CD4-positive, CD25-positive, alpha-beta regulatory T cell (primary cell): ENCODE results near the gene EIF2B2. TPM values are rescaled to one million over a fixed set of nuclear protein-coding genes. Genes with fewer than 3 reads are reported as not detected.

Source experiments
- ATAC-seq, 2 donors: fragments of 150-1000 bp; cut with Tn5 transposase; one replicate each; pipeline ENCODE4 v1.10.0; 2021; ENCODE audit warnings: low read depth in 2 of 2, moderate number of reproducible peaks in 2 of 2, moderate library complexity in 1 of 2
- DNase-seq, 3 donors: peaks; one replicate each; pipeline versions ENCODE4 v3.0.0 to v3.0.0-alpha.2; 2012 to 2022; ENCODE audit warnings: mixed read lengths in 1 of 3
- H3K27ac ChIP-seq: one replicate; pipeline ENCODE4 v1.7.0; 2013; ENCODE audit warnings: mild to moderate bottlenecking, low read length; ENCODE audit not compliant: insufficient read depth, poor library complexity, severe bottlenecking
- H3K27me3 ChIP-seq: one replicate; pipeline ENCODE4 v1.7.0; 2013; ENCODE audit warnings: low read length; ENCODE audit not compliant: control insufficient read depth, insufficient read depth
- H3K36me3 ChIP-seq: one replicate; pipeline ENCODE4 v1.7.0; 2013; ENCODE audit warnings: mild to moderate bottlenecking, low read length, moderate library complexity; ENCODE audit not compliant: control insufficient read depth, insufficient read depth
- H3K4me1 ChIP-seq: 2 replicates; pipeline ENCODE4 v1.7.0; 2013; ENCODE audit warnings: mild to moderate bottlenecking, low read length; ENCODE audit not compliant: insufficient read depth, control insufficient read depth, poor library complexity, severe bottlenecking
- H3K4me3 ChIP-seq: one replicate; pipeline ENCODE4 v1.7.0; 2013; ENCODE audit warnings: low read depth, mild to moderate bottlenecking, low read length, moderate library complexity
- H3K9me3 ChIP-seq, 2 experiments: 1 replicate in 1 of 2; 2 replicates in 1 of 2; pipeline ENCODE4 v1.7.0; 2013; ENCODE audit warnings: low read length in 2 of 2, mild to moderate bottlenecking in 1 of 2, moderate library complexity in 1 of 2; ENCODE audit not compliant: control insufficient read depth in 2 of 2
- H3K27ac Mint-ChIP-seq, 3 donors: one replicate each; pipeline ENCODE4 v1.8.0; 2020 to 2022; ENCODE audit warnings: mild to moderate bottlenecking in 3 of 3, mixed read lengths in 3 of 3, moderate library complexity in 2 of 3
- H3K27me3 Mint-ChIP-seq: one replicate; pipeline ENCODE4 v1.8.0; 2022; ENCODE audit warnings: mild to moderate bottlenecking, mixed read lengths
- H3K36me3 Mint-ChIP-seq: one replicate; pipeline ENCODE4 v1.8.0; 2020; ENCODE audit warnings: mixed read lengths
- H3K4me1 Mint-ChIP-seq, 4 donors: one replicate each; pipeline ENCODE4 v1.8.0; 2020 to 2022; ENCODE audit warnings: mixed read lengths in 4 of 4, mild to moderate bottlenecking in 1 of 4
- H3K4me3 Mint-ChIP-seq, 4 donors: one replicate each; pipeline ENCODE4 v1.8.0; 2020 to 2022; ENCODE audit warnings: mild to moderate bottlenecking in 4 of 4, mixed read lengths in 4 of 4, moderate library complexity in 3 of 4
- H3K9me3 Mint-ChIP-seq, 7 donors: one replicate each; pipeline ENCODE4 v1.8.0; 2020 to 2022; ENCODE audit warnings: mixed read lengths in 7 of 7, mild to moderate bottlenecking in 3 of 7, moderate library complexity in 2 of 7
- polyA plus RNA-seq, 4 donors: library from polyadenylated mRNA; unstranded; fragments of 300-500 nt; fragmentation: Illumina TruSeq; gene quantifications; one replicate each; pipeline ENCODE4 v1.2.3, GENCODE V29; 2021
- total RNA-seq: library from RNA; stranded (reverse); gene quantifications from one replicate; pipeline ENCODE4 v1.2.3, GENCODE V29; 2022

Gene EIF2B2
- total and polyA plus RNA-seq, 5 donors from 2014 or later = 24.2 to 61.6 (median 45.6) TPM

DNA sequence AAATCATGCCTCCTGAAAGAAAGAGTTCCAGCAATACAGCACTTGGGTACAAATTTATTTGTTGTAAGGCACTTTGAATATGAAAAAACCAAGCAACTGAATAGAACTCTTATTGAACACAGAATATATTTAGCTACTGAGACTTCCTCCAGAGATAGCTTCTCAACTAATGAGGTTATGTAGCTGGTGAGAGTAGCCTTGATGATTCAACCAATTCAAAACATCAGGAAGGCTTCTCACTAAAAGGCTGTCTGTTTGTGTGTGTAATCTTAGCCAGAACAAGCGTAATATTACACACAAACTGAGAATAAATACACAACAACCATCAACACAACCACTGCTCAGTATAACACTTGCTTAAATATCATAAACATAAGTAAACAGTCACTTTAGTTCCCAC is 20.4 kb downstream of the EIF2B2 start:
- H3K4me3 Mint-ChIP-seq = no peak overlapping the region
- H3K27me3 Mint-ChIP-seq = no peaks in the 10 kb centered on the region

DNA sequence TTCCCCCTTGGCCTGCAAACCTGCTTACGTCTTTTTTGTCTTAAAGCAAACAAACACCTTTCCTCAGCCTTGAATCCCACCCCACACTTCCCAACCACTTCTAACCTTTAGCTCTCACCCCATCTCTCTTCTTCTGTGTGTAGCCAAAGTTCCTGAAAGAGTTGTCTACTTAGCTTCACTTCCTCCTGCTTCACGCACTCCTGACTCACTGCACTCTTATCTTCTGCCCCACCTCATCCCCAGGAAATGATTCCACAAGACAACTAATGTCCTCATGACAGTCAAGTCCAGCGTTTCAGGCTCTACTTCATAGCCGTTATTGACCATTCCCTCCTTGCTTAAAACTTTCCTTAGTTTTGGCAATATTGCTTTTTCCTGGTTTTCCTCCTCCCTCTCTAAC is 22.4 kb downstream of the EIF2B2 start:
- Histone ChIP-seq H3K27ac (no peak overlapping the region), H3K4me3 (no peak overlapping the region), H3K27me3 (no peaks in the 10 kb centered on the region), H3K36me3 (peaks cover 30% of the 10 kb centered on the region), H3K9me3 (no peaks in the 10 kb centered on the region), H3K4me1 (no peaks in the 10 kb centered on the region)
- peaks cover 0 to 4% (median 0%) of the 10 kb centered on the region in 4 donors for H3K4me1 Mint-ChIP-seq
- H3K27ac Mint-ChIP-seq = no peak overlapping the region
- no peak overlapping the region for H3K4me3 Mint-ChIP-seq
- H3K36me3 Mint-ChIP-seq = peaks cover 15% of the 10 kb centered on the region
- DNase-seq = no peak
- H3K9me3 Mint-ChIP-seq = no peaks in the 10 kb centered on the region
- H3K27me3 Mint-ChIP-seq = no peaks in the 10 kb centered on the region
- ATAC-seq = no peak

More for the DNA sequence above, 20.4 kb downstream of the EIF2B2 start:
- Histone ChIP-seq H3K27ac (no peak overlapping the region), H3K9me3 (no peaks in the 10 kb centered on the region), H3K4me3 (no peak overlapping the region), H3K36me3 (peaks cover 39% of the 10 kb centered on the region), H3K4me1 (no peaks in the 10 kb centered on the region), H3K27me3 (no peaks in the 10 kb centered on the region)
- DNase-seq (no peak), ATAC-seq (no peak)
- H3K4me1 Mint-ChIP-seq = peaks cover 0 to 8% (median 0%) of the 10 kb centered on the region in 4 donors
- H3K9me3 Mint-ChIP-seq = no peaks in the 10 kb centered on the region
- H3K36me3 Mint-ChIP-seq = peaks cover 22% of the 10 kb centered on the region
- H3K27ac Mint-ChIP-seq = no peak overlapping the region

DNA sequence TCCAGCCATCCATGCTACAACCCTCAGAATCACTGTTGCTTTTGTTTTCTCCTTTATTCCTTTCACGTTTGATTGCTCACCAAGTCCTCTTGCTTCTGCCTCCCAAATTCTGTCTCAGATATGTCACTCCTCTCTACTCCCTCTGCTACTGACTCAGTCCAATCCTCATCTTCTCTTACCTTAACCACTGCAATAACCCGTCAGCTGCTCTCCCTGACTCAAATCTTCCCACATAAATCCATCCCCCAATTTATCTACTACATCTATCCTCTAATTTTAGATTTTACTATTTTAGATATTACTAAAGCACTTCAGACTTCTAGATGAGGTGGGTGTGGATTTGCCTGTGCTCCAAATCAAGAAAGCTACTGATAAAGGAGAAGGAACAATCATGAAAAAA is 23.2 kb downstream of the EIF2B2 start:
- Mint-ChIP-seq H3K4me3 (no peak overlapping the region), H3K27ac (no peak overlapping the region), H3K27me3 (no peaks in the 10 kb centered on the region), H3K36me3 (peaks cover 16% of the 10 kb centered on the region), H3K4me1 (no peaks in the 10 kb centered on the region), H3K9me3 (no peaks in the 10 kb centered on the region)
- H3K4me3 ChIP-seq = no peak overlapping the region
- ATAC-seq (no peak), DNase-seq (no peak)
- H3K4me1 ChIP-seq = no peaks in the 10 kb centered on the region
- peaks cover 33% of the 10 kb centered on the region for H3K36me3 ChIP-seq
- no peak overlapping the region for H3K27ac ChIP-seq
- H3K27me3 ChIP-seq = no peaks in the 10 kb centered on the region
- no peaks in the 10 kb centered on the region for H3K9me3 ChIP-seq

DNA sequence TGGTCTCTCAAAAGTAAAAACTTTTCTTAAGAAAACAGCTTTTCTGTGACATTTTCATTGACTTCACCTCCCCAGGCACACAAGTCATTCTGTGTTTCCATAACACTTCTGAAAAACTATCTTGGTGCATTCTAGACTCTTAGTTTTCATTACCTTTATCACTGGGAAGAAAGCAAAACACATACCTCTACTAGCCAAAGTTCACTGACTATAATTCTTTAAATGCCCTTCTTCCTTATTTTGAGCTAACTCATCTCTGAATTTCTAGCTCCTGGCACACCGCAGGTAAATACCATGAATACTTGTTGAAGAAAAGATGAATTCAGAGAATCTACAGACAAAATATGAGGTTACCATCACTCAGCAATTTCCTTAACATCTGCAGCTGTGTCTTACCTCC is 27.4 kb downstream of the EIF2B2 start:
- DNase-seq (no peak), ATAC-seq (no peak)
- Mint-ChIP-seq H3K36me3 (peaks cover 28% of the 10 kb centered on the region), H3K27ac (peak overlapping the region in 1 of 3 donors; percentile 39), H3K4me3 (no peak overlapping the region), H3K4me1 (no peaks in the 10 kb centered on the region), H3K27me3 (no peaks in the 10 kb centered on the region), H3K9me3 (no peaks in the 10 kb centered on the region)
- no peak overlapping the region for H3K27ac ChIP-seq
- no peaks in the 10 kb centered on the region for H3K27me3 ChIP-seq
- H3K9me3 ChIP-seq = no peaks in the 10 kb centered on the region
- H3K4me3 ChIP-seq = no peak overlapping the region
- no peaks in the 10 kb centered on the region for H3K4me1 ChIP-seq
- peaks cover 27% of the 10 kb centered on the region for H3K36me3 ChIP-seq

DNA sequence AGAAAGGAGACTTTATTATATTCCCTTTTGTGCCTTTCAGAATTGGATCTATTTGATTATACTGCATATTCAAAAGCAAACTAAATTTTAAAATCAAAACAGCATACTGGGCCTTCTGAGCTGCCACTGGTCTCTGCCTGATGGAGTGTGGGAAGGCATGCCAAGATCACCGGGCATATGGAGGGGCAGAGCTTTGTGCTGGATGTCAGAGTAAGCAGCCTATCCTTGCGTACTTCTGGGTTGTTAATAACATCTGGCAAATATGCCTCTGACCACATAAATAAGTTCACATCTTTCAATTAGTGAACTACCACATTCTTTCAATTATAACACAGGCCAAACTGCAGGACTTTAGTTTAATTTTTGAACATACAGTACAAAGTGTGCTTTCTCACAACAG is 30.2 kb downstream of the EIF2B2 start:
- peaks cover 24% of the 10 kb centered on the region for H3K36me3 ChIP-seq
- no peaks in the 10 kb centered on the region for H3K9me3 ChIP-seq
- DNase-seq (no peak), ATAC-seq (no peak)
- H3K4me3 Mint-ChIP-seq = no peak overlapping the region
- H3K4me3 ChIP-seq = no peak overlapping the region
- H3K27me3 Mint-ChIP-seq = no peaks in the 10 kb centered on the region
- no peak overlapping the region for H3K27ac Mint-ChIP-seq
- H3K9me3 Mint-ChIP-seq = no peaks in the 10 kb centered on the region
- no peaks in the 10 kb centered on the region for H3K4me1 ChIP-seq
- peaks cover 43% of the 10 kb centered on the region for H3K36me3 Mint-ChIP-seq
- peaks cover 0 to 6% (median 0%) of the 10 kb centered on the region in 4 donors for H3K4me1 Mint-ChIP-seq
- no peak overlapping the region for H3K27ac ChIP-seq
- H3K27me3 ChIP-seq = no peaks in the 10 kb centered on the region

DNA sequence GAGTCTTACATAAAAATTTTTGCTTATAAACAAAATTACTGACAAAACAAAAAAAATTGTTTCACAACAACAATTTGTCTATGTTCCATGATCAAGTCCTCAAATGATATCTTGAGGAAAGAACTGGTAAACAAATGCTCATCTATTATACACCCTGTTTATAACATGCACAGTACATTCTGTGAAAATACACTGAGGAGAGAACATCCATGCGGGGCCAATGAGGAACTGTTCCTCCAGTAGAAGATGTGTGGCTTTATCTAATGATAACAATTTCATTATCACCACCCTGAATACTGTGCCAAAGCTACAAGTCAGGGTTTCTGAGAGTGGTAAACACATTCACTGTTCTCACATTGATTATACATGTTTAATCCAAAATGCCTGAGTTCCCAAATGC is 37.8 kb downstream of the EIF2B2 start:
- H3K27ac ChIP-seq = no peak overlapping the region
- Mint-ChIP-seq H3K9me3 (no peaks in the 10 kb centered on the region), H3K27me3 (no peaks in the 10 kb centered on the region), H3K4me3 (no peak overlapping the region), H3K4me1 (peaks cover 8 to 21% (median 15%) of the 10 kb centered on the region in 4 donors), H3K27ac (no peak overlapping the region), H3K36me3 (peaks cover 34% of the 10 kb centered on the region)
- H3K4me1 ChIP-seq = no peaks in the 10 kb centered on the region
- H3K36me3 ChIP-seq = peaks cover 21% of the 10 kb centered on the region
- no peak overlapping the region for H3K4me3 ChIP-seq
- no peaks in the 10 kb centered on the region for H3K27me3 ChIP-seq
- no peaks in the 10 kb centered on the region for H3K9me3 ChIP-seq
- no peak for DNase-seq
- no peak for ATAC-seq

DNA sequence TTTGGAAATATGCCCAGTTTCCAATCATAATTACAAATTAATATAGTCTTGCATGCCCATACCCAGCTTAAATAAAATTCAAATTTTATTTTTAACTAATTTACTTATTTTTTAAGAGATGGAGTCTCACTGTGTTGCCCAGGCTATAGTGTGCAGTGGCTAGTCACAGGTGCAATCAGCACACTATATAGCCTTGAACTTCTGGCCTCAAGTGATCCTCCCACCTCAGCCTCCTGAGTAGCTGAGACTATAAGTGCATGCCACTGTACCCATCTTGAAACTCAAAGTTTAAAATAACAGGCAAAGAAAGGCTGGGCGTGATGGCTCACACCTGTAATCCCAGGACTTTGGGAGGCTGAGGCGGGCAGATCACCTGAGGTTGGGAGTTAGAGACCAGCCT is 38.2 kb downstream of the EIF2B2 start:
- Mint-ChIP-seq H3K27me3 (no peaks in the 10 kb centered on the region), H3K4me3 (no peak overlapping the region), H3K27ac (peak overlapping the region in 1 of 3 donors; percentile 32), H3K9me3 (no peaks in the 10 kb centered on the region), H3K36me3 (peaks cover 30% of the 10 kb centered on the region), H3K4me1 (peaks cover 11 to 25% (median 19%) of the 10 kb centered on the region in 4 donors)
- peaks cover 21% of the 10 kb centered on the region for H3K36me3 ChIP-seq
- no peak for DNase-seq
- no peaks in the 10 kb centered on the region for H3K4me1 ChIP-seq
- H3K4me3 ChIP-seq = no peak overlapping the region
- no peak for ATAC-seq
- H3K9me3 ChIP-seq = no peaks in the 10 kb centered on the region
- H3K27ac ChIP-seq = no peak overlapping the region
- H3K27me3 ChIP-seq = no peaks in the 10 kb centered on the region

DNA sequence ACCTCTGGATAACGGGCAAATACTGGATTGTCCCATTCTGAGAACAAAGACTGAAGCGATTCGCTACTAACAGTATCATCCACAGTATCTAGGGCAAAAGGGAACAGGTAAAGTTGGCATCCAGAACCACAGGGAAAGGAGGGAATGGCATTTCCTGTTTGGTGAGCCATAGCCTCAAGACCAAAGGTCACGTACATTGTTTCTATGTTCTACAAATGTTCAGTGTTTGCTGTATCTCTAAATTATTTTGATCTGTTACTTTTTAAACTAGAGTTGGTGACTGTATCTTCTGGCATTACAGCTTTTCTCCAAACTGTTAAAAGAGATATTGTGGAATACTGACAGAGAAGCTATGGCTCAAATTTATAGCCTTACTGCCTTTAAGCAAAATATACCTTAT is 38.9 kb downstream of the EIF2B2 start:
- Mint-ChIP-seq H3K27ac (no peak overlapping the region), H3K36me3 (peaks cover 26% of the 10 kb centered on the region), H3K27me3 (no peaks in the 10 kb centered on the region), H3K4me3 (no peak overlapping the region), H3K4me1 (peaks cover 14 to 32% (median 22%) of the 10 kb centered on the region in 4 donors), H3K9me3 (no peaks in the 10 kb centered on the region)
- DNase-seq (no peak), ATAC-seq (no peak)
- Histone ChIP-seq H3K9me3 (no peaks in the 10 kb centered on the region), H3K4me1 (no peaks in the 10 kb centered on the region), H3K27ac (no peak overlapping the region), H3K27me3 (no peaks in the 10 kb centered on the region), H3K4me3 (no peak overlapping the region), H3K36me3 (peaks cover 21% of the 10 kb centered on the region)
